NCI-H748 (cell line): ENCODE measurements around the gene TROAP.

Experiments used
- DNase-seq: peaks from one replicate; lab custom pipeline; 2025; ENCODE audit not compliant: unreplicated experiment; lab: John Stamatoyannopoulos, UW

TROAP gene

GRCh38 chr12:49341777-49342065 lies 18.7 kb downstream of the TROAP start:
- DNase-seq = no peak

- DNase-seq = peak; percentile 91
Measured at GRCh38 chr12:49342066-49342913, 19.2 kb downstream of the TROAP start.

GRCh38 chr12:49342914-49343731 lies 20.1 kb downstream of the TROAP start:
- DNase-seq = peak; percentile 54

- DNase-seq = no peak
Measured at GRCh38 chr12:49344486-49345050, 21.5 kb downstream of the TROAP start.

- peak; percentile 71 for DNase-seq
Measured at GRCh38 chr12:49345051-49345824, 22.2 kb downstream of the TROAP start.

- peak; percentile 46 for DNase-seq
Measured at GRCh38 chr12:49345825-49346658, 23.0 kb downstream of the TROAP start.

- DNase-seq = peak; percentile 78
Measured at GRCh38 chr12:49346659-49347310, 23.7 kb downstream of the TROAP start, which contains the start of gene DNAJC22. TSS of gene DNAJC22 (plus strand) at chr12:49346888. CDS start at chr12:49348873, 1,985 bp downstream.

- peak; percentile 79 for DNase-seq
Measured at GRCh38 chr12:49347311-49348193, 24.5 kb downstream of the TROAP start.

- no peak for DNase-seq
Measured at GRCh38 chr12:49348781-49349180, 25.7 kb downstream of the TROAP start.

GRCh38 chr12:49349266-49349665 lies 26.2 kb downstream of the TROAP start:
- no peak for DNase-seq

GRCh38 chr12:49352351-49352750 lies 29.3 kb downstream of the TROAP start:
- DNase-seq = no peak

- DNase-seq = no peak
Measured at GRCh38 chr12:49355913-49356312, 32.9 kb downstream of the TROAP start.

GRCh38 chr12:49357103-49357678 lies 34.1 kb downstream of the TROAP start:
- DNase-seq = peak; percentile 46

GRCh38 chr12:49358483-49359141 lies 35.6 kb downstream of the TROAP start:
- DNase-seq = peak; percentile 74

GRCh38 chr12:49359671-49360070 lies 36.6 kb downstream of the TROAP start:
- no peak for DNase-seq

GRCh38 chr12:49362077-49362476 lies 39.0 kb downstream of the TROAP start:
- DNase-seq = no peak

- no peak for DNase-seq
Measured at GRCh38 chr12:49364989-49365388, 41.9 kb downstream of the TROAP start.

- no peak for DNase-seq
Measured at GRCh38 chr12:49365542-49365941, 42.5 kb downstream of the TROAP start.
